Mucosa of descending colon (tissue), 3 donors: ENCODE data around the gene SCN5A. TPM values are rescaled to one million over a fixed set of nuclear protein-coding genes. Genes with fewer than 3 reads are reported as not detected.

Experiments
- ATAC-seq: fragments of 200-7000 bp; cut with Tn5 transposase; one replicate; pipeline ENCODE4 v1.9.1; 2020; ENCODE audit warnings: mild to moderate bottlenecking, moderate library complexity
- DNase-seq, 3 donors: peaks; one replicate each; pipeline ENCODE4 v3.0.0-alpha.2; 2020
- H3K36me3 ChIP-seq: fragments of 200-600 bp; one replicate; pipeline ENCODE4 v1.8.0; 2021; ENCODE audit warnings: low read depth, mild to moderate bottlenecking
- H3K4me1 ChIP-seq: fragments of 200-600 bp; one replicate; pipeline ENCODE4 v1.8.0; 2021; ENCODE audit warnings: low read depth, mild to moderate bottlenecking
- H3K4me3 ChIP-seq: fragments of 200-600 bp; one replicate; pipeline ENCODE4 v1.8.0; 2021; ENCODE audit warnings: mild to moderate bottlenecking
- H3K9me3 ChIP-seq: fragments of 200-600 bp; one replicate; pipeline ENCODE4 v1.8.0; 2021; ENCODE audit warnings: mild to moderate bottlenecking
- CTCF ChIP-seq: fragments of 200-600 bp; IDR thresholded peaks from one replicate; pipeline ENCODE4 v1.8.0; 2022; ENCODE audit warnings: antibody characterized with exemption, mild to moderate bottlenecking
- intact Hi-C, 2 donors: fragments of 100-400 bp; cut with DNase I in 1 of 2; cut with micrococcal nuclease in 1 of 2; formaldehyde crosslinking; loops; one replicate each; pipeline versions ENCODE4 v1.11.0 to v1.11.1; 2022; cut with DNase I, micrococcal nuclease
- long read RNA-seq, 2 donors: library from polyadenylated mRNA; unstranded; transcript quantifications; one replicate each; pipeline ENCODE4 v2.0.0, GENCODE V29; 2019 to 2021
- total RNA-seq, 3 donors: library from RNA; stranded (reverse); fragmentation: NEBNext Ultra II Directional in 2 of 3; extraction: Animal tissue kit (Norgen Biotek cat#: 25700) in 2 of 3; gene quantifications; one replicate each; pipeline versions ENCODE4 v1.2.1 to v1.2.4, GENCODE V29; 2021 to 2023
- donor health status: DM: no; HTN: no; CAD: no; lungs with moderate emphysema.
- donor health status: DM: no; HTN: no; CAD: no.
- donor health status: DM: no; HTN: yes; CAD: no.

SCN5A gene
- 1 to 10 TPM in 1 of 3 donors, under 1 TPM in 2; 0.31 to 1.3 (median 0.32) TPM for total RNA-seq
- long read RNA-seq, donor 1, partial matches to known transcripts: 0 of 1 reads
- long read RNA-seq, donor 1, other reads (novel, unspliced or antisense): 1 of 1 reads
- long read RNA-seq, donor 2: 0 reads

GRCh38 chr3:38649500-38650247, at the start of gene SCN5A:
Gene SCN5A, minus strand, starts transcription at chr3:38649687. Its CDS starts 16,380 bp downstream, at chr3:38633307.
- Histone ChIP-seq H3K4me1 (peaks cover 7% of the 10 kb centered on the region), H3K9me3 (no peaks in the 10 kb centered on the region), H3K4me3 (peak within 1 kb of the TSS; percentile 19), H3K36me3 (no peaks in the 10 kb centered on the region)
- intact Hi-C loops: loop anchor here (5.0 to 10.0 kb wide), 2 partner anchors 125 to 127 kb away; no protein-coding TSS in a partner anchor
- ATAC-seq: peak; percentile 80
- TF ChIP-seq CTCF: no peak
- peak in 2 of 3 donors; percentile 48 to 72 for DNase-seq

GRCh38 chr3:38698760-38699159, 49.3 kb upstream of the SCN5A start:
- Histone ChIP-seq H3K9me3 (no peaks in the 10 kb centered on the region), H3K36me3 (no peaks in the 10 kb centered on the region), H3K4me3 (no peak overlapping the region), H3K4me1 (no peaks in the 10 kb centered on the region)
- no peak for TF ChIP-seq CTCF
- no peak for DNase-seq
- intact Hi-C loops: no loop called here
- ATAC-seq: no peak

GRCh38 chr3:38698061-38698460, 48.6 kb upstream of the SCN5A start:
- Histone ChIP-seq H3K4me1 (no peaks in the 10 kb centered on the region), H3K9me3 (no peaks in the 10 kb centered on the region), H3K4me3 (no peak overlapping the region), H3K36me3 (no peaks in the 10 kb centered on the region)
- intact Hi-C loops: no loop called here
- no peak for TF ChIP-seq CTCF
- no peak for ATAC-seq
- no peak for DNase-seq

- Histone ChIP-seq H3K36me3 (no peaks in the 10 kb centered on the region), H3K9me3 (no peaks in the 10 kb centered on the region), H3K4me1 (no peaks in the 10 kb centered on the region), H3K4me3 (no peak overlapping the region)
- ATAC-seq (no peak), DNase-seq (no peak)
- intact Hi-C loops: no loop called here
- no peak for TF ChIP-seq CTCF
Observed at GRCh38 chr3:38696034-38696433, 46.5 kb upstream of the SCN5A start.

- DNase-seq: no peak
- ATAC-seq: no peak
- no peaks in the 10 kb centered on the region for H3K36me3 ChIP-seq
- H3K4me3 ChIP-seq: no peak overlapping the region
- intact Hi-C loops: no loop called here
- no peaks in the 10 kb centered on the region for H3K4me1 ChIP-seq
- no peak for TF ChIP-seq CTCF
- no peaks in the 10 kb centered on the region for H3K9me3 ChIP-seq
Observed at GRCh38 chr3:38690185-38690584, 40.7 kb upstream of the SCN5A start.
